GM12874 (cell line): ENCODE data around the gene SCAMP3.

Experiments
- CTCF ChIP-seq: IDR thresholded peaks from 2 replicates; pipeline ENCODE4 v1.5.1; 2011; ENCODE audit warnings: low read depth, mild to moderate bottlenecking, control low read depth, low read length, moderate library complexity; ENCODE audit not compliant: insufficient read depth

SCAMP3 gene

GRCh38 chr1:155261852-155262673 lies at the start of gene SCAMP3:
TSS of gene SCAMP3 (minus strand) at chr1:155262360. CDS start at chr1:155262151, 209 bp downstream.
- no peak for TF ChIP-seq CTCF

DNA sequence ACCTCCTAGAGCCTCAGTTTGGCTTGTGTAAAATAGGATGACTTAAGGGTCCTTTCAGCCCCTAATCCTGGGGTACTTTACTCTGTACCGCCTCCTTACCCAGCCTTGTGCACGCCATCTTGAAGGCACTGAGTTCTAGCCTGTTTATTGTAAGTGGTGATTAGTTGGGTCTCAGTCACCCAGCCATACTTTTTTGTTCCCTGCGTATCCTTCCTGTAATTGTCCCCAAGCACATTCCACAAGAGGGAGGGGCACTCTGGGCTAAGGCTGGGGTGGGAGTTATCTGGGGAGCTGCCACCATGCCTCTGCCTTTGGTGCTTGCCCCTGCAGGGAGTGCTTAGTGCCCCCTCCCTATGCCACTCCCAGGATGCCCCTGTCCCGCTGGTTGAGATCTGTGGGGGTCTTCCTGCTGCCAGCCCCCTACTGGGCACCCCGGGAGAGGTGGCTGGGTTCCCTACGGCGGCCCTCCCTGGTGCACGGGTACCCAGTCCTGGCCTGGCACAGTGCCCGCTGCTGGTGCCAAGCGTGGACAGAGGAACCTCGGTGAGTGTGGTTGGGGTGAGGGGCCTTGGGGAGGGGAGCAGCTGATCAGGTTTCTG lies 47.4 kb upstream of the SCAMP3 start:
- peak; percentile 18; the same call in 1 of the 2 replicates for TF ChIP-seq CTCF

DNA sequence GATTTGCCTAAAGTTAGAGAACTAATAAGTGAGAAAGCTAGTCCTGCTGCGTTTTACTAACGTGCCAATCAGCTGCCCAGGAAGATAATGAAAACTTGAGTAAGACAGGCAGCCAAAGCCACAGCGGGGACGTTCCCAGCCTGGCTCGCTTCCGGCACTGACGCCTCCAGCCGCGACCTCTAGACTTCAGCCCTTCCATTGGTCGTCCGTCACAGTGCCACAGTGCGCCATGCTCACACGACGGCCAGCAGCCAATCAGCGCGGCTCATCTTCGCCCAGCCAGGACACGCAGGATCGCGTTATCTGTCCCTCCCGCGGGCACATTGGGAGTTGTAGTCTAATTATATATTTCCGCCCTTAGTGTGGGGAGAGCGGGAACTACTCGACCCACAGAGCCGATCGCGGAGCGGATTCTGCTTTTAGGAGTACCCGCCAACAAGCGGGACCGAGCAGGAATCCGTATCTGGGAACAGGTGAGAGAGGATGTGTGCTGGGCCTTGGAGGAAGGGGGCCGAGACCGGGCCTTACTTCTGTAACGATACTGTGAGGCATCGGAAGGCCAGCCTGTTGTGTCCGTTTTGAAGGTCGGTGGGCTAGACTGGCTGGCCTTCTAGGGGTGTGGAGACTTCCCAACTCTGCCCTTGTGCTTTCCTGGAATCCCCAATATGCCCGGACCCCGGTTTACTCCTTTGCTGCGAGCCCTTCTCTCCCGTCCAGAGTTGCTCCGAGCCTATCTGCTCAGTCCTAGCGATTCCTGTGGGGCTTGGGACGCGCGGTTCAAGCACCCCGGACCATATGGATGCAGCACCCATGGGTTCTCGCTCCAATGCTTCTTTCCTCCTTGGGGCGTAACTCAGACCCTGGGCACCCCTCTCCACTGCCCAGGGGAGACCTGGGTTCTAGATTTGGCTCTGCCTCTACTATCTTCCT lies 46.6 kb upstream of the SCAMP3 start, which contains the start of gene FDPS:
Gene FDPS (plus strand): TSS at position 374 of the 930 bp plus-strand sequence. CDS start 924 bp downstream, outside the sequence.
- no peak for TF ChIP-seq CTCF

DNA sequence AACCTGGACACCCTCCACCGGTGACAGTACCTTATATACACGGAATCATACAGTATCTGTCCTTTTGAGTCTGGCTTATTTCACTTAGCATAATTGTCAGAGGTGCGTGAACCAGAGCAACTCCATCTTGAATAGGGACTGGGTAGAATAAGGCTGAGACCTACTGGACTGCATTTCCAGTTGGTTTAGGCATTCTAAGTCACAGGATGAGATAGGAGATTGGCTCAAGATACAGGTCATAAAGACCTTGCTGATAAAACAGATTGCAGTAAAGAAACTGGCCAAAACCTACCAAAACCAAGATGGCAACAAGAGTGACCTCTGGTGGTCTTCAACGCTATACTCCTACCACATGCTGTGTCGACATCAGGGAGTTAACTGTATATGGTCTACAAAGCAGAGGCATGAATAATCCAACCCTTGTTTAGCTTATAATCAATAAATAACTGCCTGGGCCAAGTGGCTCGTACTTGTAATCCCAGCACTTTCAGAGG lies 45.1 kb upstream of the SCAMP3 start:
- peak; percentile 38; the same call in 1 of the 2 replicates for TF ChIP-seq CTCF

GRCh38 chr1:155305881-155306391 lies 43.8 kb upstream of the SCAMP3 start:
- TF ChIP-seq CTCF = no peak

DNA sequence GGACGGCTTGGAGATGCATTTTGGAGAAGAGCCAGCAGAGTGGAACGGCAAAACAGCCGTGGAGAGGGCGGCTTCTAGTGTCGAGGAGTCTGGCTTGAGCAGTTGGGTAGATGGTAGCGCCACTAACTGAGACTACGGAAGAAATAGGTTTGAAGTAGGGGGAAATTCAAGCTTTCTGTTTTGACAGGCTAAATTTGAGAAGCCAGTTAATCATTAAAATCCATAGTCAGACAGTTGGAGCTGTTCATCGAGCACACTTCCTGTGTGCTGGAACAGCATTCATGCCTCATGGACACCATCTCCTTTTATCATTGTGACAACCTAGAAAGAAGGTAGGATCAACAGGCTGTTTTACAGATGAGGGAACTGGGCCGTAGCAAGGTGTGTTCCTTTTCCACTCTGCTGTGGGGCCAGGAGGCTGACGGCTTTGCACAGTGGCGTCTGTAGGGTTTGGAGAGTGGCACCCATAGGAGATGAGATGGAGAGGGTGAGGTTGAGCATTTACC lies 42.5 kb upstream of the SCAMP3 start:
- TF ChIP-seq CTCF = no peak
